K562 treated with DMSO at 1 percent for 4 hours (cell line): Measurements from ENCODE around the gene STOML1. TPM values are rescaled to one million over a fixed set of nuclear protein-coding genes. Genes with fewer than 3 reads are reported as not detected.

Source experiments
- total RNA-seq: library from RNA; unstranded; fragments of 300-600 nt; gene quantifications from 2 replicates; pipeline ENCODE4 v1.2.3, GENCODE V29; 2022; ENCODE audit not compliant: insufficient read depth

STOML1 gene
- 5.5 and 6.0 TPM in 2 replicates for total RNA-seq

DNA sequence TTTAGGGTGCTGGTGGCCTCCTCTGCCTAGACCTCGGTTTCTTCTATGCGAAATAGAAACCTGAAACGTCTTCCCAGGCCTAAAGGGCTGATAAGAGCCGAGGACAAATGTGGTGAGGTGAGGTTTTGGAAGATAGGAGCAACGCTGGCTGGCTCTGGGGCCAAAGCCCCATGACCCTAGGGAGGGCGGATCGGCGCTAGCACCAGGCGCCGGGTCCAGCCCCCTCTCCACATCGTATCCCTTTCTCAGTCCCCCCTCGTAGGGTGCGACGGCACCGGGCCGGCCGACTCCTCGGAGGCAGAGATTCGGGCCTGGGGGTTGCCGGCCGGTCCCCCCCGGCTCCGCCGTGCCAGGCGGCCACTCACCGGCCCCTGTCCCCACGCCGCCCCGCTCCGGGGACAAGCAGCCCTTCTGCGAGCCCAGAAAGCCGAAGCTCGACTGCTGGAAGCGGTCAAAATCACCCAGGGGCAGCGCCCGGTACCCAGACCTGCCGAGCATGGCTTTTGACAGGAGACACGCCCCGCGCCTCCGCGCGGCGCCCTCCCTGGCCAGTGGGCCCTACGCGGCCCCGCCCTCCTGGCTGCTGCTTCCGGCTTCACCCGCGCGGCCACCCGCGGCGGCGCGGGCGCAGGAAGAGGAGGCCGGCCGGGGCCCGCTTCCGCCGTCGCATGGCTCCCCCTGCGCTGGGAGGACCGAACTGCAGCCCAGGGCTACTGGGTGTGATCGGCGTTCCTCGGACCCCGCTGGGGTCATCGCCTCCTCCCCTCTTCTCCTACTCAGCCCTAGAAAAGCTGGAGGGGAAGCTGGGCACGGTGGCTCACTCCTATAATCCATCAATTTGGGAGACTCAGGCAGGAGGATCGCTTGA lies at the start of gene STOML1:
STOML1 (minus strand) TSS at position 570 of the 868 bp plus-strand sequence; CDS start at position 498, 72 bp downstream.

GRCh38 chr15:73994413-73994883 lies 2.4 kb upstream of the STOML1 start, which contains the start of gene PML:
PML (plus strand) TSS chr15:73994716; CDS start chr15:73994813, 97 bp downstream.

Other genes starting within 250 kb of the STOML1 start
- not detected in 2 replicates for gene INSYN1, start 238.9 kb downstream of the STOML1 start, total RNA-seq
- gene TBC1D21, start 118.7 kb downstream of the STOML1 start, total RNA-seq: not detected in 2 replicates
- not detected in 2 replicates for gene LOXL1, start 65.8 kb downstream of the STOML1 start, total RNA-seq
- 31.2 and 36.4 TPM in 2 replicates for gene PML, start 2.4 kb upstream of the STOML1 start, total RNA-seq
- gene GOLGA6A, start 90.3 kb upstream of the STOML1 start, total RNA-seq: 0.18 TPM in 1 of 2 replicates, not detected in the other
- gene ISLR2, start 138.3 kb upstream of the STOML1 start, total RNA-seq: not detected in 2 replicates
- gene ISLR, start 181.4 kb upstream of the STOML1 start, total RNA-seq: not detected in 2 replicates
- gene STRA6, start 210.5 kb upstream of the STOML1 start, total RNA-seq: not detected in 2 replicates
- not detected in 2 replicates for gene CCDC33, start 244.0 kb upstream of the STOML1 start, total RNA-seq